Natural killer cell (primary cell): Measurements from ENCODE around the gene UBR2. TPM values are rescaled to one million over a fixed set of nuclear protein-coding genes. Genes with fewer than 3 reads are reported as not detected.

Experiments
- ATAC-seq, 3 donors: fragments of 150-1000 bp in 2 of 3; fragments of 200-7000 bp in 1 of 3; cut with Tn5 transposase; 1 replicate in 1 of 3; 2 replicates in 2 of 3; pipeline ENCODE4 v1.10.0; 2021; ENCODE audit warnings: mild to moderate bottlenecking in 2 of 3, moderate library complexity in 2 of 3
- DNase-seq, 2 donors: peaks; one replicate each; pipeline versions ENCODE4 v3.0.0 to v3.0.0-alpha.2; 2013 to 2021; ENCODE audit warnings: mixed read lengths in 1 of 2
- H3K27ac ChIP-seq: one replicate; pipeline ENCODE4 v1.5.1; 2013; ENCODE audit warnings: mild to moderate bottlenecking, low read length
- H3K27me3 ChIP-seq: one replicate; pipeline ENCODE4 v1.6.1; 2013; ENCODE audit warnings: low read length; ENCODE audit not compliant: control insufficient read depth, insufficient read depth
- H3K36me3 ChIP-seq: one replicate; pipeline ENCODE4 v1.6.1; 2013; ENCODE audit warnings: low read length; ENCODE audit not compliant: control insufficient read depth, insufficient read depth
- H3K4me1 ChIP-seq: one replicate; pipeline ENCODE4 v1.6.1; 2013; ENCODE audit warnings: low read length; ENCODE audit not compliant: control insufficient read depth, insufficient read depth
- H3K4me3 ChIP-seq: one replicate; pipeline ENCODE4 v1.5.1; 2013; ENCODE audit warnings: low read length
- H3K9me3 ChIP-seq: one replicate; pipeline ENCODE4 v1.6.1; 2013; ENCODE audit warnings: low read length; ENCODE audit not compliant: control insufficient read depth, insufficient read depth
- H3K27ac Mint-ChIP-seq, 2 donors: one replicate each; pipeline ENCODE4 v1.8.0; 2022; ENCODE audit warnings: mild to moderate bottlenecking in 2 of 2, mixed read lengths in 2 of 2, moderate library complexity in 1 of 2
- H3K27me3 Mint-ChIP-seq, 2 donors: one replicate each; pipeline ENCODE4 v1.8.0; 2022; ENCODE audit warnings: low read depth in 2 of 2, mixed read lengths in 2 of 2
- H3K36me3 Mint-ChIP-seq: one replicate; pipeline ENCODE4 v1.8.0; 2022; ENCODE audit warnings: mixed read lengths
- H3K4me1 Mint-ChIP-seq, 2 donors: one replicate each; pipeline ENCODE4 v1.8.0; 2022; ENCODE audit warnings: mixed read lengths in 2 of 2
- H3K4me3 Mint-ChIP-seq: one replicate; pipeline ENCODE4 v1.8.0; 2022; ENCODE audit warnings: mild to moderate bottlenecking, moderate library complexity, mixed read lengths
- H3K9me3 Mint-ChIP-seq, 2 donors: one replicate each; pipeline ENCODE4 v1.8.0; 2022; ENCODE audit warnings: mixed read lengths in 2 of 2
- WGBS: methylation state at CpG from one replicate; pipeline ENCODE4 v1.1.7; 2013; ENCODE audit warnings: missing lambda C conversion rate; ENCODE audit not compliant: insufficient coverage; 5-methylcytosine and 5-hydroxymethylcytosine counted together
- intact Hi-C: fragments of 100-400 bp; cut with micrococcal nuclease; formaldehyde crosslinking; loops from one replicate; pipeline ENCODE4 v1.14.2; 2022
- total RNA-seq, 4 donors: library from RNA; stranded (reverse); fragments of 120-200 nt in 1 of 4; gene quantifications; one replicate each; pipeline versions ENCODE4 v1.2.3 to v1.2.4, GENCODE V29; 2013 to 2022
- TF ChIP-seq, protein P1 (sequence below): fragments of 200-600 bp; IDR thresholded peaks from one replicate; pipeline ENCODE4 v1.8.0; 2022; ENCODE audit warnings: antibody characterized with exemption

The UBR2 gene
- total RNA-seq, 3 donors from 2014 or later (not counting 1 experiment from before 2014, with no cell fraction given) = 44.9 to 57.3 (median 53.2) TPM

DNA sequence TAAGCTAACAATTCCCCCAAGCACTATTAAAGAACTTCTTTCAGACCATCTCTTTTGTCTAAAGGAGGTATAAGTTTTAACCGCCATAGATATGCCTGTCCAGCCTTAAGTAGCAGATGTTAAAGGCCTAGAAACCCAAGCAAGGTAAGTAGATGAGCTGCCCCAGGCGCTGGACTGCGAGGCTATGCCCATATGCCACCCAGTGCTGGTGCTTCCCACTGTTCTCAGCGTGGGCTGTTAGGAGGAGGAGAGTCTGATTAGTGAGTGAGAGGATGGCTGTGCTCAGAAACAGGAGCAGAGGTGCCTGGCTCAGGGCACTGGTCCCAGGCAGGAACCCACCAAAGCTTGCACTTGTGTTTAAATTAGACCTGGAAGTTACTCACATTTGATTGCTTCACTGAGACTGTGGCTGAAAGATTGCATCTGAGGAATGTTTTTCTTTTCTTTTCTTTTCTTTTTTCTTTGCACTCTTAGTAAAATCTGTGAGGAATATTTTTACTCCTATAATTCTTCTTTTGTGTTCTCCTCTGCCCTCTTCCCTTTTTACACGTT is 126.4 kb downstream of the UBR2 start:
- 95% methylated on average over 5 of the region's 5 CpGs for WGBS
- TF ChIP-seq, protein P1, sequence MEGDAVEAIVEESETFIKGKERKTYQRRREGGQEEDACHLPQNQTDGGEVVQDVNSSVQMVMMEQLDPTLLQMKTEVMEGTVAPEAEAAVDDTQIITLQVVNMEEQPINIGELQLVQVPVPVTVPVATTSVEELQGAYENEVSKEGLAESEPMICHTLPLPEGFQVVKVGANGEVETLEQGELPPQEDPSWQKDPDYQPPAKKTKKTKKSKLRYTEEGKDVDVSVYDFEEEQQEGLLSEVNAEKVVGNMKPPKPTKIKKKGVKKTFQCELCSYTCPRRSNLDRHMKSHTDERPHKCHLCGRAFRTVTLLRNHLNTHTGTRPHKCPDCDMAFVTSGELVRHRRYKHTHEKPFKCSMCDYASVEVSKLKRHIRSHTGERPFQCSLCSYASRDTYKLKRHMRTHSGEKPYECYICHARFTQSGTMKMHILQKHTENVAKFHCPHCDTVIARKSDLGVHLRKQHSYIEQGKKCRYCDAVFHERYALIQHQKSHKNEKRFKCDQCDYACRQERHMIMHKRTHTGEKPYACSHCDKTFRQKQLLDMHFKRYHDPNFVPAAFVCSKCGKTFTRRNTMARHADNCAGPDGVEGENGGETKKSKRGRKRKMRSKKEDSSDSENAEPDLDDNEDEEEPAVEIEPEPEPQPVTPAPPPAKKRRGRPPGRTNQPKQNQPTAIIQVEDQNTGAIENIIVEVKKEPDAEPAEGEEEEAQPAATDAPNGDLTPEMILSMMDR = no peak
- Histone ChIP-seq H3K27me3 (no peaks in the 10 kb centered on the region), H3K4me3 (no peak overlapping the region), H3K4me1 (peaks cover 9% of the 10 kb centered on the region), H3K9me3 (no peaks in the 10 kb centered on the region), H3K27ac (no peak overlapping the region), H3K36me3 (peaks cover 58% of the 10 kb centered on the region)
- Mint-ChIP-seq H3K36me3 (peaks cover 40% of the 10 kb centered on the region), H3K4me1 (peaks cover 22 to 24% of the 10 kb centered on the region in 2 donors), H3K27me3 (no peaks in the 10 kb centered on the region), H3K4me3 (no peak overlapping the region), H3K9me3 (no peaks in the 10 kb centered on the region), H3K27ac (peak overlapping the region; percentile 47 to 72)
- DNase-seq (no peak), ATAC-seq (no peak)
- intact Hi-C loops = no loop called here

DNA sequence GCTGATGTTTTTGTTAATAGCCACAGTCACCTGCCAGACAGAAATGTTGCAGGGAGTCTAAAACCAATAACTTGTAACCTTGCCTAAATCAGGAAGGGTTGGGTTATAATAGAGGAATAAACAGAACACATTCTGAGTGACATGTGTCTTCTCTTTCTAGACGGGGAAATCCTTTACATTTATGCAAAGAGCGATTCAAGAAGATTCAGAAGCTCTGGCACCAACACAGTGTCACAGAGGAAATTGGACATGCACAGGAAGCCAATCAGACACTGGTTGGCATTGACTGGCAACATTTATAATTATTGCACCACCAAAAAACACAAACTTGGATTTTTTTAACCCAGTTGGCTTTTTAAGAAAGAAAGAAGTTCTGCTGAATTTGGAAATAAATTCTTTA is 127.0 kb downstream of the UBR2 start:
- Histone ChIP-seq H3K4me3 (no peak overlapping the region), H3K9me3 (no peaks in the 10 kb centered on the region), H3K27ac (no peak overlapping the region), H3K36me3 (peaks cover 52% of the 10 kb centered on the region), H3K4me1 (peaks cover 9% of the 10 kb centered on the region), H3K27me3 (no peaks in the 10 kb centered on the region)
- WGBS = 72% methylated on average over 2 of the region's 2 CpGs
- ATAC-seq (no peak), DNase-seq (peak in 1 of 2 donors; percentile 34)
- intact Hi-C loops = no loop called here
- H3K4me3 Mint-ChIP-seq = no peak overlapping the region
- TF ChIP-seq, protein P1 = no peak
- H3K9me3 Mint-ChIP-seq = no peaks in the 10 kb centered on the region
- H3K4me1 Mint-ChIP-seq = peaks cover 22 to 24% of the 10 kb centered on the region in 2 donors
- H3K27me3 Mint-ChIP-seq = no peaks in the 10 kb centered on the region
- H3K36me3 Mint-ChIP-seq = peaks cover 40% of the 10 kb centered on the region
- peak overlapping the region; percentile 47 to 72 for H3K27ac Mint-ChIP-seq

- WGBS = 59% methylated on average over 4 of the region's 4 CpGs
- Mint-ChIP-seq H3K4me1 (peaks cover 22 to 24% of the 10 kb centered on the region in 2 donors), H3K27ac (peak overlapping the region; percentile 78 to 89), H3K36me3 (peaks cover 40% of the 10 kb centered on the region), H3K4me3 (no peak overlapping the region), H3K27me3 (no peaks in the 10 kb centered on the region), H3K9me3 (no peaks in the 10 kb centered on the region)
- Histone ChIP-seq H3K27ac (no peak overlapping the region), H3K4me3 (no peak overlapping the region), H3K4me1 (peaks cover 9% of the 10 kb centered on the region), H3K36me3 (peaks cover 51% of the 10 kb centered on the region), H3K9me3 (no peaks in the 10 kb centered on the region), H3K27me3 (no peaks in the 10 kb centered on the region)
- ATAC-seq (no peak), DNase-seq (no peak)
- TF ChIP-seq, protein P1 = no peak
- intact Hi-C loops = no loop called here
Measured at GRCh38 chr6:42692137-42692911, 128.5 kb downstream of the UBR2 start.
